GM12878 (cell line): Measurements from ENCODE around the gene POP7. TPM values are rescaled to one million over a fixed set of nuclear protein-coding genes. Genes with fewer than 3 reads are reported as not detected.

ENCODE experiments used
- ATAC-seq: fragments of 200-7000 bp; cut with Tn5 transposase; 3 replicates; pipeline ENCODE4 v1.9.1; 2020; ENCODE audit warnings: mild to moderate bottlenecking, moderate library complexity
- BruUV-seq: library from RNA; stranded (reverse); fragments of 400-500 nt; replicated peaks from 2 replicates; lab custom pipeline; 2021; lab: Mats Ljungman, UMichigan
- CTCF ChIA-PET: fragments of 300-600 bp; sonication (Branson Sonifier 250); formaldehyde crosslinking; extraction: SDS; loops from one replicate; lab custom pipeline; 2021; ENCODE audit warnings: inconsistent platforms; lab: Yijun Ruan, JAX
- POLR2A ChIA-PET: fragments of 350-600 bp; formaldehyde crosslinking; extraction: SDS; loops from one replicate; lab custom pipeline; 2021; ENCODE audit warnings: inconsistent platforms; lab: Charles Lee
- RAD21 ChIA-PET: fragments of 300-600 bp; sonication (Branson Sonifier 250); formaldehyde crosslinking; loops from one replicate; lab custom pipeline; 2023; ENCODE audit warnings: antibody characterized with exemption; ENCODE audit not compliant: unreplicated experiment; lab: Charles Lee
- SMC1A ChIA-PET: fragments of 300-600 bp; sonication (Branson Sonifier 250); formaldehyde crosslinking; loops from one replicate; lab custom pipeline; 2023; ENCODE audit not compliant: unreplicated experiment, uncharacterized antibody; lab: Charles Lee
- DNase-seq: peaks from one replicate; pipeline ENCODE4 v3.0.0-alpha.2; 2011; ENCODE audit warnings: low read depth, low spot score
- FAIRE-seq: peaks from 3 replicates; lab custom pipeline; 2011; peaks lifted over from hg19 to GRCh38; lab: Jason Lieb, UNC
- H2AFZ ChIP-seq: 2 replicates; pipeline ENCODE4 v1.6.0; 2011; ENCODE audit warnings: low read depth, low read length, control low read depth; ENCODE audit not compliant: control insufficient read depth
- H3K27ac ChIP-seq: 2 replicates; pipeline ENCODE4 v1.5.1; 2011; ENCODE audit warnings: control low read depth; ENCODE audit not compliant: control insufficient read depth, insufficient read depth
- H3K27me3 ChIP-seq, 2 experiments: replicated peaks in 1 of 2; 2 replicates each; pipeline versions ENCODE4 v1.6.0 to v1.6.1; 2011; ENCODE audit warnings: low read length in 1 of 2; ENCODE audit not compliant: control insufficient read depth in 2 of 2, insufficient read depth in 2 of 2
- H3K36me3 ChIP-seq, 2 experiments: 2 replicates each; pipeline ENCODE4 v1.5.1; 2011; ENCODE audit warnings: low read length in 1 of 2; ENCODE audit not compliant: control insufficient read depth in 2 of 2, insufficient read depth in 2 of 2
- H3K4me1 ChIP-seq: 2 replicates; pipeline ENCODE4 v1.6.1; 2011; ENCODE audit warnings: mild to moderate bottlenecking, low read length, moderate library complexity, mixed read lengths; ENCODE audit not compliant: control insufficient read depth, insufficient read depth
- H3K4me2 ChIP-seq: 2 replicates; pipeline ENCODE4 v1.6.0; 2011; ENCODE audit warnings: control low read depth; ENCODE audit not compliant: control insufficient read depth, insufficient read depth
- H3K4me3 ChIP-seq: fragments of 200-600 bp; sonication (generic); 2 replicates; pipeline ENCODE4 v1.5.1; 2016
- H3K79me2 ChIP-seq: 2 replicates; pipeline ENCODE4 v1.6.0; 2011; ENCODE audit warnings: low read length; ENCODE audit not compliant: control insufficient read depth, insufficient read depth
- H3K9ac ChIP-seq: 2 replicates; pipeline ENCODE4 v1.8.0; 2011; ENCODE audit warnings: low read length, control low read depth, mixed read lengths; ENCODE audit not compliant: control insufficient read depth, insufficient read depth
- H3K9me3 ChIP-seq: replicated peaks from 3 replicates; pipeline ENCODE4 v1.5.1; 2011; ENCODE audit warnings: mild to moderate bottlenecking, low read length; ENCODE audit not compliant: control insufficient read depth, insufficient read depth
- H4K20me1 ChIP-seq: 2 replicates; pipeline ENCODE4 v1.6.0; 2011; ENCODE audit not compliant: control insufficient read depth, insufficient read depth
- CHD2 ChIP-seq: IDR thresholded peaks from 2 replicates; pipeline ENCODE4 v1.6.1; 2011; ENCODE audit warnings: low read depth, low read length, improper control_type of control experiment, borderline replicate concordance
- FOS ChIP-seq: IDR thresholded peaks from 3 replicates; pipeline ENCODE4 v1.6.1; 2011; ENCODE audit warnings: borderline replicate concordance; ENCODE audit not compliant: insufficient read length; ENCODE audit errors: extremely low read depth
- IRF4 ChIP-seq: IDR thresholded peaks from 2 replicates; pipeline ENCODE4 v1.6.1; 2011; ENCODE audit warnings: low read depth, low read length
- KDM1A ChIP-seq: fragments of 200-600 bp; sonication (generic); IDR thresholded peaks from 2 replicates; pipeline ENCODE4 v1.6.1; 2016; ENCODE audit warnings: borderline replicate concordance
- MTA3 ChIP-seq: IDR thresholded peaks from 2 replicates; pipeline ENCODE4 v1.6.1; 2012; ENCODE audit warnings: low read length, inconsistent platforms, borderline replicate concordance
- MYC ChIP-seq: IDR thresholded peaks from 2 replicates; pipeline ENCODE4 v1.6.1; 2011; ENCODE audit warnings: mild to moderate bottlenecking, low read length, moderate library complexity, inconsistent platforms; ENCODE audit not compliant: insufficient read depth, insufficient replicate concordance, insufficient read length, severe bottlenecking
- NFIC ChIP-seq: IDR thresholded peaks from 2 replicates; pipeline ENCODE4 v1.6.1; 2012; ENCODE audit warnings: low read depth, mild to moderate bottlenecking, inconsistent platforms, low read length, moderate library complexity
- PAX5 ChIP-seq: IDR thresholded peaks from 2 replicates; pipeline ENCODE4 v1.6.1; 2011; ENCODE audit warnings: low read depth, low read length, borderline replicate concordance
- SMAD1 ChIP-seq: fragments of 450-650 bp; IDR thresholded peaks from 2 replicates; pipeline ENCODE4 v1.6.1; 2018; ENCODE audit warnings: mild to moderate bottlenecking, low read depth; ENCODE audit not compliant: partially characterized antibody
- WGBS: methylation state at CpG from one replicate; pipeline ENCODE4 v1.1.6; 2016; ENCODE audit warnings: low lambda C conversion rate; ENCODE audit not compliant: insufficient replicate concordance, insufficient coverage; ENCODE audit errors: missing lambda C conversion rate; 5-methylcytosine and 5-hydroxymethylcytosine counted together
- in situ Hi-C: fragments of 300-500 bp; cut with MboI; formaldehyde crosslinking; loops from 9 replicates; pipeline ENCODE4 v1.14.3; 2018; ENCODE audit warnings: mixed read lengths
- intact Hi-C: fragments of 100-400 bp; cut with micrococcal nuclease; formaldehyde crosslinking; loops from one replicate; pipeline ENCODE4 v1.14.2; 2022; ENCODE audit not compliant: unreplicated experiment
- polyA plus RNA-seq, 11 experiments: library from polyadenylated mRNA; depleted of rRNA in 4 of 11; unstranded in 6 of 11; stranded (reverse) in 5 of 11; fragments of >200 nt; fragmentation: Nextera tagmentation in 4 of 11; fragmentation: Illumina TruSeq in 1 of 11; extraction: Ambion mirVana in 4 of 11; extraction: Trizol in 1 of 11; gene quantifications; 1 replicate in 1 of 11; 2 replicates in 10 of 11; pipeline versions ENCODE4 v1.2.1 to v1.2.3, GENCODE V29; 2011 to 2016; ENCODE audit warnings: inconsistent platforms in 2 of 11, missing spikeins in 2 of 11, low read depth in 1 of 11
- total RNA-seq, 4 experiments: library from RNA; depleted of rRNA in 3 of 4; stranded (reverse); fragments of >200 nt in 3 of 4; fragmentation: Illumina TruSeq in 1 of 4; extraction: Trizol in 1 of 4; gene quantifications; 2 replicates each; pipeline versions ENCODE4 v1.2.1 to v1.2.3, GENCODE V29; 2013 to 2021

The POP7 gene
- total and polyA plus RNA-seq, 10 of the 15 experiments (the other 5 are each of a cell fraction or from before 2014, with no cell fraction given) = 12.1 to 148 (median 51.7) TPM

- TF ChIP-seq SMAD1 = no peak
Observed at GRCh38 chr7:100708395-100708794, 2.5 kb downstream of the POP7 start (continued).

DNA sequence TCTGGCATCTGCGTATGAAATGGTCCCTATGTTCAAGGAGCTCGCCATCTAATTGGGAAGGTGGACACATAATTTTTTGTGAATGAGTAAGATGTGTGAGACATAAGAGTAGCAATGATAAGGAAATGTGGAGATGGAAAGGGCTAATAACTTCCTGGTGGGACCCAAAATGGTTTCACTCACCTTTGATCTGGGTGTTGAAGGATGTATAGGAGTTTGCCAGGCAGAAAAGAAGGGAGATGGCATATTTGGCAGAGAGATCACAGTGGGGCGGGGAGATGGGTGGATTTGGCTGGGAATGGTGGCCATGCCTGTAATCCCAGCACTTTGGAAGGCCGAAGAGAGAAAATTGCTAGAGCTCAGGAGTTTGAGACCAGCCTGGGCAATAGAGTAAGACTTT is 4.5 kb downstream of the POP7 start:
- no peak for FAIRE-seq
- WGBS = 94% methylated on average over 4 of the region's 4 CpGs
- in situ Hi-C loops (no loop called here), intact Hi-C loops (no loop called here)
- Histone ChIP-seq H3K36me3 (peaks cover 0 to 5% of the 10 kb centered on the region in 2 experiments; a peak in 2 of 4 replicates), H3K9ac (no peak overlapping the region), H3K4me1 (peaks cover 8% of the 10 kb centered on the region), H3K27ac (no peak overlapping the region), H4K20me1 (no peaks in the 10 kb centered on the region), H3K27me3 (no peaks in the 10 kb centered on the region), H3K79me2 (peaks cover 16% of the 10 kb centered on the region), H3K4me3 (no peak overlapping the region), H2AFZ (no peak overlapping the region), H3K4me2 (no peak overlapping the region), H3K9me3 (no peaks in the 10 kb centered on the region)
- ChIA-PET CTCF (no interaction called here), SMC1A (no interaction called here), RAD21 (no interaction called here), POLR2A (no interaction called here)
- no peak for ATAC-seq
- TF ChIP-seq FOS (no peak), PAX5 (no peak), MYC (no peak), KDM1A (no peak), MTA3 (no peak), NFIC (no peak), IRF4 (no peak), CHD2 (no peak)
- BruUV-seq = no TSS peak
- no peak for DNase-seq
